Measurements from ENCODE around the gene PDRG1.

DNA sequence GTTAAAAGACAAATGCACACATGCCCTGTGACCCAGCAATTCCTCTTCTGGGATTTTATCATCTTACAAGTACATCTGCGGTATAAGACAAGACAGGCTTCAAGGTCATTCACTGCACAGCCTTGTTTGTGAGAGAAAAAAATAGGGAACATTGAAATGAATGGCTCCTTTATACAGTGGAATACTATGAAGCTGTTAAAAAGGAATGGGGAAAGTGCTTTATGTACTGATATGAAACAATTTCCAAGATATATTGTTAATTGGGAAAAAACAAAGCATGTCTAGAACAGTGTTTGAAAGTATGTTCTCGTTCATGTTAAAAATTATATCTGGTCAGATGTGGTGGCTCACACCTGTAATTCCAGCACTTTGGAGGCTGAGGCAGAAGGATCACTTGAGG lies 25.4 kb downstream of the PDRG1 start:
- TF ChIP-seq, protein P1, sequence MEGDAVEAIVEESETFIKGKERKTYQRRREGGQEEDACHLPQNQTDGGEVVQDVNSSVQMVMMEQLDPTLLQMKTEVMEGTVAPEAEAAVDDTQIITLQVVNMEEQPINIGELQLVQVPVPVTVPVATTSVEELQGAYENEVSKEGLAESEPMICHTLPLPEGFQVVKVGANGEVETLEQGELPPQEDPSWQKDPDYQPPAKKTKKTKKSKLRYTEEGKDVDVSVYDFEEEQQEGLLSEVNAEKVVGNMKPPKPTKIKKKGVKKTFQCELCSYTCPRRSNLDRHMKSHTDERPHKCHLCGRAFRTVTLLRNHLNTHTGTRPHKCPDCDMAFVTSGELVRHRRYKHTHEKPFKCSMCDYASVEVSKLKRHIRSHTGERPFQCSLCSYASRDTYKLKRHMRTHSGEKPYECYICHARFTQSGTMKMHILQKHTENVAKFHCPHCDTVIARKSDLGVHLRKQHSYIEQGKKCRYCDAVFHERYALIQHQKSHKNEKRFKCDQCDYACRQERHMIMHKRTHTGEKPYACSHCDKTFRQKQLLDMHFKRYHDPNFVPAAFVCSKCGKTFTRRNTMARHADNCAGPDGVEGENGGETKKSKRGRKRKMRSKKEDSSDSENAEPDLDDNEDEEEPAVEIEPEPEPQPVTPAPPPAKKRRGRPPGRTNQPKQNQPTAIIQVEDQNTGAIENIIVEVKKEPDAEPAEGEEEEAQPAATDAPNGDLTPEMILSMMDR (IDR thresholded peaks at IDR 0.05; ENCODE audit: low read depth, low read length): no peak
- no peak for TF ChIP-seq EZH2phosphoT487 (IDR thresholded peaks at IDR 0.05; ENCODE audit: low read depth)

All from OCI-LY3 (cell line).